ENCODE data around the gene ATAT1. TPM values are rescaled to one million over a fixed set of nuclear protein-coding genes. Genes with fewer than 3 reads are reported as not detected.

ATAT1 gene
- total and polyA plus RNA-seq, 10 donors, result 2.4 to 9.7 (median 7.3) TPM

DNA sequence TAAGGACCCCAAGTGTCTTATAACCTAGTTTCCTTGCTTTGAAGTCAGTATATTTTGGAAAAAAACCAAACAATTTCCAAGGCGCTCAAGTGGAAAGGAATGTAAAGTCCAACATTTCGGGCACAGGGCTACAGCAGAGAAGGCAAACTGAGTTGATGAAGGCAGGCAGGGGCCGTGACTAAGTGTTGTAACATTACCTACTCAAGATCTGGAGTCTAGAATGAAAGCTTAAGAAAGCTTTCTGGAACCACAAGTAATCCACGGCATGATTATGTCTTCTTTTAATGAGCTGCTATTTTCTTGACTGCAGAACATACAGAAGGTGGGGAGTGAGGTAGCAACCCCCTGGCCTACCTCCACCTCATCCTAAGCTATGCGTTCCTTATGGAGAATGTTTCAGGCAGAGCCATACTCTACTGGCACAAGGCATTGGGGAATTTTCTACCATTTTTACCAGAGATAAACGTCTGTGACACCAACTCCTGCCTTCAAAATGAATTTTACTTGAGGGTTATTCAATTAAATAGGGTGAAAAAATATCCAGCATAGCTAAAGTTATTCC lies 13.9 kb upstream of the ATAT1 start:
- 56 to 76% (median 61%) methylated on average over 6 of the region's 6 CpGs for WGBS, 5 donors
- no peak for DNase-seq
- H3K4me3 ChIP-seq, result no peak overlapping the region
- peak overlapping the region in 6 of 8 donors; percentile 94 to 98 (median 97) for H3K27ac ChIP-seq
- peaks cover 25 to 70% (median 55%) of the 10 kb centered on the region in 6 donors for H3K4me1 ChIP-seq
- H3K36me3 ChIP-seq, result peaks cover 2 to 52% (median 29%) of the 10 kb centered on the region in 6 donors
- TF ChIP-seq, protein P1, sequence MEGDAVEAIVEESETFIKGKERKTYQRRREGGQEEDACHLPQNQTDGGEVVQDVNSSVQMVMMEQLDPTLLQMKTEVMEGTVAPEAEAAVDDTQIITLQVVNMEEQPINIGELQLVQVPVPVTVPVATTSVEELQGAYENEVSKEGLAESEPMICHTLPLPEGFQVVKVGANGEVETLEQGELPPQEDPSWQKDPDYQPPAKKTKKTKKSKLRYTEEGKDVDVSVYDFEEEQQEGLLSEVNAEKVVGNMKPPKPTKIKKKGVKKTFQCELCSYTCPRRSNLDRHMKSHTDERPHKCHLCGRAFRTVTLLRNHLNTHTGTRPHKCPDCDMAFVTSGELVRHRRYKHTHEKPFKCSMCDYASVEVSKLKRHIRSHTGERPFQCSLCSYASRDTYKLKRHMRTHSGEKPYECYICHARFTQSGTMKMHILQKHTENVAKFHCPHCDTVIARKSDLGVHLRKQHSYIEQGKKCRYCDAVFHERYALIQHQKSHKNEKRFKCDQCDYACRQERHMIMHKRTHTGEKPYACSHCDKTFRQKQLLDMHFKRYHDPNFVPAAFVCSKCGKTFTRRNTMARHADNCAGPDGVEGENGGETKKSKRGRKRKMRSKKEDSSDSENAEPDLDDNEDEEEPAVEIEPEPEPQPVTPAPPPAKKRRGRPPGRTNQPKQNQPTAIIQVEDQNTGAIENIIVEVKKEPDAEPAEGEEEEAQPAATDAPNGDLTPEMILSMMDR (IDR thresholded peaks at IDR 0.05 in 8 of 11, conservative IDR thresholded peaks at IDR 0.05 in 3 of 11), result no peak
- TF ChIP-seq POLR2AphosphoS5 (IDR thresholded peaks at IDR 0.05), result peak in 1 of 3 donors; percentile 74
- no peaks in the 10 kb centered on the region for H3K27me3 ChIP-seq (replicated peaks in 1 of 7)
- intact Hi-C loops (cut with DNase I; ENCODE audit: low total_unique reads), result loop anchor here (10.0 kb wide), 1 partner anchor 112 kb away; the partner anchor contains the start of gene TUBB
- H3K9me3 ChIP-seq, result no peaks in the 10 kb centered on the region

DNA sequence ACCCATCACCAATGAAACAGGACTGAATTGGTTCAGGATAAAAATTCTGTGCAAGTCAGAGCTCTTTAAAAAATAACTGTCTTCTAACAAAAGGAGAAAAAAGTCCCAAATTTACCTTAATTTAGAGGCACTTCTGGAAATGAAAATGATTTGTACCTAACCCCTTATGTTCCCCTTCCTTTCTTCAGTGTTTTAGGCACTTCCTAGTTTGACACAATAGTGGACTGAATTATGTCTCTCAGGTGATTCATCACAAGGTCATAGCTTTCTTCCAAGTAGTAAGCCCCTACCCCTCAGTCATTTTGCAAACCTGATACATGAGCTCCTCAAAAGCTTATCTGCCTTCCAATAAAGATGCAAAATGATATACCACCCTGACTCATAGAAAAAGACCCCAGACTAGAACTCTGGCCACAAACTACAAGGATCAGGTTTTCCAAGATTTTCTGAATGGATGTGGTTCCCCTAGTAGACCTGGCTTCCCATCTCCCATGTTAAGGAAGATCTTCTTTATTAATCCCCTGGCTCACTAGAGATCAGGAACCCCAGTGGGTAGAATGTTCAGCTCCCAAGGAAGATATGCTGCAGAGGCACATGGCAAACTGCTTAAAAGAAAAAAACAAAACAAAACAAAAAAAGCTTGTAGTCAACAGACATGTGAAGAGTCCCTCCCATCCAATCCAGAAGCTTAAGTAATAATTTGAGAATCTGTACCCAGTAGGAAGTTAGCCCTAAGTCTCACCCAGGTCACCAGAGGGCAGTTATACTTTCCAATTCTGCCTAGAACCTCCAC lies 13.2 kb upstream of the ATAT1 start:
- intact Hi-C loops (cut with DNase I; ENCODE audit: low total_unique reads), result loop anchor here (10.0 kb wide), 1 partner anchor 111 kb away; the partner anchor contains the start of gene TUBB
- peaks cover 25 to 68% (median 58%) of the 10 kb centered on the region in 6 donors for H3K4me1 ChIP-seq
- peak overlapping the region in 6 of 8 donors; percentile 70 to 98 (median 80) for H3K4me3 ChIP-seq

DNA sequence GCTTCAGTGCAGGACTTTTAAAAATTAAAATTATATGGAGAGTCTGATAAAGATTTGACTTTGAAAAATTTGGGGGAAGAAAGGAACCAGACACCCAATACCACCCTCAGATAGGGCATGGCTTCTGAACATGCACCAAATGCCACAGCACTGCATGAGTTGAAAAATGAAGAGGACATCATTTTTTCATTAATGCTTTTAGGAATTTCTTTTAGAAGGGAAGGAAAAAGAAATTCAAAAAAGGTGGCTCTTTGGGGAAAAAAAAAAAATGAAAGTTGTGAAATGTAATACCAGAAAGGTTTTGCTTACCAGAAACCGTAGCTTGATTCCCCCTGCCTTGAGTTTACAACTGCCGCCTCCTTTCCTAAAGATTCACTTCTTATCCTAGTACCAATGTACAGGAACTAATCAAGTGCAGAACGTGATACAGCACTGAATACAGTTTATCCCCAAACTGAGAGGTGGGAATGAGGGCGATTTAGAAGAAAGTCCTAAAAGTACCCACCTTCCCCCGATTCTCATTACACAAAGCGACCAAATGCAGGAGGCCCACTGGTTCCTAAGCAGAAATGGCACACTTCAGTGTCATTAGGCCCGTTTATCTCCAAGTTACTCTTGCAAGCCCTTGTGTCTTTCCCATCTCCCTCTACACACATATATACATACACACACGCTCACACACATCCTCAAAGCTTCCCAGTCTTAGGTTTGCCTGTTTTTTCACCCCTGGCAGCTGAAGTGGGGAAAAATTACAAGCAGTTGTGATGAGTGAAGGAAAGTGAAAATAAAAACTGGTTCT lies 12.4 kb upstream of the ATAT1 start:
- WGBS, 5 donors, result 20 to 33% (median 28%) methylated on average over 8 of the region's 8 CpGs
- Histone ChIP-seq H3K27ac (peak overlapping the region; percentile 93 to 98 (median 96)), H3K4me1 (peaks cover 33 to 68% (median 65%) of the 10 kb centered on the region in 6 donors), H3K4me3 (peak overlapping the region; percentile 70 to 98 (median 85)), H3K9me3 (no peaks in the 10 kb centered on the region), H3K27me3 (replicated peaks in 1 of 7) (no peaks in the 10 kb centered on the region), H3K36me3 (peaks cover 2 to 41% (median 14%) of the 10 kb centered on the region in 6 donors)
- DNase-seq, result no peak
- TF ChIP-seq POLR2A (IDR thresholded peaks at IDR 0.05) (peak in 1 of 3 donors; percentile 25), POLR2AphosphoS5 (IDR thresholded peaks at IDR 0.05) (peak in 1 of 3 donors; percentile 61)
- TF ChIP-seq, protein P1 (IDR thresholded peaks at IDR 0.05 in 8 of 11, conservative IDR thresholded peaks at IDR 0.05 in 3 of 11), result no peak
- intact Hi-C loops (cut with DNase I; ENCODE audit: low total_unique reads), result loop anchor here (10.0 kb wide), 1 partner anchor 111 kb away; the partner anchor contains the start of gene TUBB

More for the DNA sequence above, 13.2 kb upstream of the ATAT1 start:
- peak in 1 of 3 donors; percentile 40 for TF ChIP-seq POLR2AphosphoS5 (IDR thresholded peaks at IDR 0.05)
- TF ChIP-seq, protein P1 (IDR thresholded peaks at IDR 0.05 in 8 of 11, conservative IDR thresholded peaks at IDR 0.05 in 3 of 11), result no peak
- H3K36me3 ChIP-seq, result peaks cover 2 to 46% (median 22%) of the 10 kb centered on the region in 6 donors
- H3K9me3 ChIP-seq, result no peaks in the 10 kb centered on the region
- no peak for DNase-seq
- H3K27me3 ChIP-seq (replicated peaks in 1 of 7), result no peaks in the 10 kb centered on the region
- peak overlapping the region; percentile 93 to 98 (median 96) for H3K27ac ChIP-seq

Measured in spleen (tissue), 11 donors.